ENCODE measurements around the gene PCDH19. TPM values are rescaled to one million over a fixed set of nuclear protein-coding genes. Genes with fewer than 3 reads are reported as not detected.

PCDH19 gene
- total RNA-seq, 1 experiment from 2014 or later: 0.04 TPM

- Histone ChIP-seq H4K20me1 (ENCODE audit: insufficient read depth) (no peaks in the 10 kb centered on the region), H3K9me3 (ENCODE audit: insufficient read depth, low read depth) (no peaks in the 10 kb centered on the region), H3K36me3 (ENCODE audit: low read depth) (no peaks in the 10 kb centered on the region), H3F3A (ENCODE audit: insufficient read depth, low read depth) (no peaks in the 10 kb centered on the region), H3K4me1 (replicated peaks; ENCODE audit: insufficient read depth) (no peaks in the 10 kb centered on the region), H3K4me3 (no peak overlapping the region), H2AFZ (no peak overlapping the region), H3K79me2 (ENCODE audit: low read depth) (no peaks in the 10 kb centered on the region), H3K27me3 (ENCODE audit: insufficient read depth, low read depth) (no peaks in the 10 kb centered on the region), H3K4me2 (no peak overlapping the region), H3K9me2 (ENCODE audit: insufficient read depth) (no peaks in the 10 kb centered on the region), H3K27ac (no peak overlapping the region)
- intact Hi-C loops (cut with micrococcal nuclease; ENCODE audit: unreplicated experiment): no loop called here
- DNase-seq: no peak
- BruUV-seq (replicated peaks): no TSS peak
- POLR2A ChIA-PET (ENCODE audit: unreplicated experiment): no interaction called here
- TF ChIP-seq CTCF (conservative IDR thresholded peaks at IDR 0.05) (no peak), EZH2 (IDR thresholded peaks at IDR 0.05; ENCODE audit: low read depth) (no peak)
- CTCF ChIA-PET: no interaction called here
Measured at GRCh38 chrX:100315566-100315965, 94.5 kb downstream of the PCDH19 start.

- Histone ChIP-seq H3K4me3 (no peak overlapping the region), H3K9me3 (ENCODE audit: insufficient read depth, low read depth) (no peaks in the 10 kb centered on the region), H3K4me2 (no peak overlapping the region), H3K9me2 (ENCODE audit: insufficient read depth) (no peaks in the 10 kb centered on the region), H3K79me2 (ENCODE audit: low read depth) (no peaks in the 10 kb centered on the region), H3K36me3 (ENCODE audit: low read depth) (no peaks in the 10 kb centered on the region), H3F3A (ENCODE audit: insufficient read depth, low read depth) (no peaks in the 10 kb centered on the region), H3K27me3 (ENCODE audit: insufficient read depth, low read depth) (no peaks in the 10 kb centered on the region), H3K4me1 (replicated peaks; ENCODE audit: insufficient read depth) (no peaks in the 10 kb centered on the region), H2AFZ (no peak overlapping the region), H4K20me1 (ENCODE audit: insufficient read depth) (no peaks in the 10 kb centered on the region), H3K27ac (no peak overlapping the region)
- no peak for TF ChIP-seq CTCF (conservative IDR thresholded peaks at IDR 0.05)
- TF ChIP-seq EZH2 (IDR thresholded peaks at IDR 0.05; ENCODE audit: low read depth): no peak
- ChIA-PET POLR2A (ENCODE audit: unreplicated experiment) (no interaction called here), CTCF (no interaction called here)
- DNase-seq: no peak
- intact Hi-C loops (cut with micrococcal nuclease; ENCODE audit: unreplicated experiment): no loop called here
- no TSS peak for BruUV-seq (replicated peaks)
Measured at GRCh38 chrX:100299559-100299958, 110.5 kb downstream of the PCDH19 start.

GRCh38 chrX:100297728-100298127 lies 112.3 kb downstream of the PCDH19 start:
- no peaks in the 10 kb centered on the region for H3K4me1 ChIP-seq (replicated peaks; ENCODE audit: insufficient read depth)
- H3K4me3 ChIP-seq: no peak overlapping the region
- H3K36me3 ChIP-seq (ENCODE audit: low read depth): no peaks in the 10 kb centered on the region
- H3F3A ChIP-seq (ENCODE audit: insufficient read depth, low read depth): no peaks in the 10 kb centered on the region
- no peaks in the 10 kb centered on the region for H4K20me1 ChIP-seq (ENCODE audit: insufficient read depth)
- no peaks in the 10 kb centered on the region for H3K9me3 ChIP-seq (ENCODE audit: insufficient read depth, low read depth)
- DNase-seq: no peak
- no peaks in the 10 kb centered on the region for H3K27me3 ChIP-seq (ENCODE audit: insufficient read depth, low read depth)
- no peak overlapping the region for H3K4me2 ChIP-seq
- ChIA-PET CTCF (no interaction called here), POLR2A (ENCODE audit: unreplicated experiment) (no interaction called here)
- no TSS peak for BruUV-seq (replicated peaks)
- H3K27ac ChIP-seq: no peak overlapping the region
- intact Hi-C loops (cut with micrococcal nuclease; ENCODE audit: unreplicated experiment): no loop called here
- no peak overlapping the region for H2AFZ ChIP-seq
- no peaks in the 10 kb centered on the region for H3K9me2 ChIP-seq (ENCODE audit: insufficient read depth)
- no peak for TF ChIP-seq CTCF (conservative IDR thresholded peaks at IDR 0.05)
- no peak for TF ChIP-seq EZH2 (IDR thresholded peaks at IDR 0.05; ENCODE audit: low read depth)
- H3K79me2 ChIP-seq (ENCODE audit: low read depth): no peaks in the 10 kb centered on the region
